Caco-2 (cell line): ENCODE measurements around the gene KIF16B. TPM values are rescaled to one million over a fixed set of nuclear protein-coding genes. Genes with fewer than 3 reads are reported as not detected.

Source experiments
- BruUV-seq: library from RNA; stranded (reverse); fragments of 400-500 nt; replicated peaks from 2 replicates; lab custom pipeline; 2021; lab: Mats Ljungman, UMichigan
- CTCF ChIA-PET: fragments of 300-600 bp; sonication (Branson Sonifier 250); formaldehyde crosslinking; loops from one replicate; lab custom pipeline; 2022; ENCODE audit warnings: antibody characterized with exemption; lab: Charles Lee
- POLR2A ChIA-PET: fragments of 300-600 bp; sonication (Branson Sonifier 250); formaldehyde crosslinking; loops from one replicate; lab custom pipeline; 2022; ENCODE audit warnings: antibody characterized with exemption; lab: Charles Lee
- DNase-seq, 2 experiments: peaks; one replicate each; pipeline versions ENCODE4 v3.0.0 to v3.0.0-alpha.2; 2020 to 2022
- H3K27me3 ChIP-seq: replicated peaks from 2 replicates; pipeline ENCODE4 v1.6.0; 2011; ENCODE audit warnings: low read length; ENCODE audit not compliant: control insufficient read depth, insufficient read depth
- H3K36me3 ChIP-seq: 2 replicates; pipeline ENCODE4 v1.5.1; 2011; ENCODE audit warnings: low read length; ENCODE audit not compliant: control insufficient read depth, insufficient read depth
- H3K4me1 ChIP-seq: fragments of 250-450 bp; sonication (Bioruptor Pico); 2 replicates; pipeline ENCODE4 v1.5.1; 2020; ENCODE audit warnings: mild to moderate bottlenecking
- H3K4me3 ChIP-seq: 2 replicates; pipeline ENCODE4 v1.5.1; 2011; ENCODE audit warnings: low read depth, mild to moderate bottlenecking, control low read depth, low read length
- H3K9me3 ChIP-seq: fragments of 250-450 bp; sonication (Bioruptor Pico); 2 replicates; pipeline ENCODE4 v1.5.1; 2020; ENCODE audit warnings: mild to moderate bottlenecking, moderate library complexity
- H3K27ac Mint-ChIP-seq: one replicate; pipeline ENCODE4 v1.8.0; 2022; ENCODE audit warnings: mixed read lengths; ENCODE audit not compliant: unreplicated experiment
- H3K27me3 Mint-ChIP-seq: one replicate; pipeline ENCODE4 v1.8.0; 2022; ENCODE audit warnings: mixed read lengths; ENCODE audit not compliant: insufficient read depth, unreplicated experiment
- H3K36me3 Mint-ChIP-seq: one replicate; pipeline ENCODE4 v1.8.0; 2022; ENCODE audit warnings: mild to moderate bottlenecking, mixed read lengths; ENCODE audit not compliant: insufficient read depth, unreplicated experiment
- H3K4me1 Mint-ChIP-seq: one replicate; pipeline ENCODE4 v1.8.0; 2022; ENCODE audit warnings: low read depth, mixed read lengths; ENCODE audit not compliant: unreplicated experiment
- H3K4me3 Mint-ChIP-seq: one replicate; pipeline ENCODE4 v1.8.0; 2022; ENCODE audit warnings: mild to moderate bottlenecking, moderate library complexity, mixed read lengths; ENCODE audit not compliant: unreplicated experiment
- H3K9me3 Mint-ChIP-seq: one replicate; pipeline ENCODE4 v1.8.0; 2022; ENCODE audit warnings: mixed read lengths; ENCODE audit not compliant: unreplicated experiment
- CTCF ChIP-seq, 2 experiments: fragments of 200-600 bp in 1 of 2; IDR thresholded peaks; 1 replicate in 1 of 2; 2 replicates in 1 of 2; pipeline versions ENCODE4 v1.5.1 to v1.8.0; 2011 to 2022; ENCODE audit warnings: antibody characterized with exemption in 1 of 2, control low read depth in 1 of 2, inconsistent platforms in 1 of 2, low read depth in 1 of 2, low read length in 1 of 2, mild to moderate bottlenecking in 1 of 2, moderate library complexity in 1 of 2; ENCODE audit not compliant: insufficient read depth in 1 of 2, severe bottlenecking in 1 of 2, unreplicated experiment in 1 of 2
- intact Hi-C: fragments of 100-400 bp; cut with micrococcal nuclease; formaldehyde crosslinking; loops from one replicate; pipeline ENCODE4 v1.10.0; 2022; ENCODE audit not compliant: unreplicated experiment
- total RNA-seq: library from RNA; stranded (reverse); gene quantifications from 2 replicates; pipeline ENCODE4 v1.2.3, GENCODE V29; 2022

The KIF16B gene
- total RNA-seq, 1 experiment from 2014 or later, result 11.3 TPM

GRCh38 chr20:16563066-16563806 is 10.0 kb downstream of the KIF16B start:
- BruUV-seq, result no TSS peak
- no peak for DNase-seq
- intact Hi-C loops, result no loop called here
- no peaks in the 10 kb centered on the region for H3K9me3 Mint-ChIP-seq
- no peaks in the 10 kb centered on the region for H3K9me3 ChIP-seq
- no peak overlapping the region for H3K4me3 Mint-ChIP-seq
- H3K27me3 Mint-ChIP-seq, result no peaks in the 10 kb centered on the region
- H3K4me3 ChIP-seq, result no peak overlapping the region
- no peaks in the 10 kb centered on the region for H3K4me1 ChIP-seq
- H3K27me3 ChIP-seq, result no peaks in the 10 kb centered on the region
- TF ChIP-seq CTCF (IDR thresholded peaks at IDR 0.05; ENCODE audit: insufficient read depth in 1 of 2, low read depth in 1 of 2, low read length in 1 of 2, severe bottlenecking in 1 of 2, unreplicated experiment in 1 of 2), result no peak
- no peak overlapping the region for H3K27ac Mint-ChIP-seq
- ChIA-PET CTCF (no interaction called here), POLR2A (no interaction called here)
- H3K36me3 ChIP-seq, result no peaks in the 10 kb centered on the region
- no peaks in the 10 kb centered on the region for H3K36me3 Mint-ChIP-seq
- peaks cover 10% of the 10 kb centered on the region for H3K4me1 Mint-ChIP-seq

GRCh38 chr20:16562259-16562658 is 11.0 kb downstream of the KIF16B start:
- POLR2A ChIA-PET, result no interaction called here
- H3K4me1 Mint-ChIP-seq, result peaks cover 10% of the 10 kb centered on the region
- no TSS peak for BruUV-seq
- Histone ChIP-seq H3K4me3 (no peak overlapping the region), H3K4me1 (no peaks in the 10 kb centered on the region), H3K36me3 (no peaks in the 10 kb centered on the region), H3K9me3 (no peaks in the 10 kb centered on the region), H3K27me3 (no peaks in the 10 kb centered on the region)
- TF ChIP-seq CTCF (IDR thresholded peaks at IDR 0.05; ENCODE audit: insufficient read depth in 1 of 2, low read depth in 1 of 2, low read length in 1 of 2, severe bottlenecking in 1 of 2, unreplicated experiment in 1 of 2), result no peak
- CTCF ChIA-PET, result no interaction called here
- intact Hi-C loops, result no loop called here
- no peaks in the 10 kb centered on the region for H3K36me3 Mint-ChIP-seq
- H3K27ac Mint-ChIP-seq, result no peak overlapping the region
- DNase-seq, result no peak
- H3K4me3 Mint-ChIP-seq, result no peak overlapping the region
- H3K9me3 Mint-ChIP-seq, result no peaks in the 10 kb centered on the region
- H3K27me3 Mint-ChIP-seq, result no peaks in the 10 kb centered on the region

- H3K4me1 Mint-ChIP-seq, result peaks cover 10% of the 10 kb centered on the region
- H3K4me3 ChIP-seq, result no peak overlapping the region
- intact Hi-C loops, result no loop called here
- DNase-seq, result no peak
- ChIA-PET CTCF (no interaction called here), POLR2A (no interaction called here)
- no peaks in the 10 kb centered on the region for H3K27me3 Mint-ChIP-seq
- H3K9me3 Mint-ChIP-seq, result no peaks in the 10 kb centered on the region
- no peak overlapping the region for H3K4me3 Mint-ChIP-seq
- H3K36me3 Mint-ChIP-seq, result no peaks in the 10 kb centered on the region
- no peaks in the 10 kb centered on the region for H3K4me1 ChIP-seq
- H3K9me3 ChIP-seq, result no peaks in the 10 kb centered on the region
- H3K27ac Mint-ChIP-seq, result no peak overlapping the region
- H3K36me3 ChIP-seq, result no peaks in the 10 kb centered on the region
- BruUV-seq, result no TSS peak
- TF ChIP-seq CTCF (IDR thresholded peaks at IDR 0.05; ENCODE audit: insufficient read depth in 1 of 2, low read depth in 1 of 2, low read length in 1 of 2, severe bottlenecking in 1 of 2, unreplicated experiment in 1 of 2), result no peak
- no peaks in the 10 kb centered on the region for H3K27me3 ChIP-seq
Observed at GRCh38 chr20:16560661-16561060, 12.6 kb downstream of the KIF16B start.
